GM10266 (cell line): ENCODE measurements around the gene SMIM29.

Experiments used
- DNase-seq: peaks from one replicate; pipeline ENCODE4 v3.0.0; 2012; ENCODE audit errors: extremely low spot score
- CTCF ChIP-seq: IDR thresholded peaks from 2 replicates; pipeline ENCODE4 v1.5.1; 2012; ENCODE audit warnings: mild to moderate bottlenecking, low read depth; ENCODE audit not compliant: control insufficient read depth, insufficient read depth; ENCODE audit errors: missing control alignments

The SMIM29 gene

DNA sequence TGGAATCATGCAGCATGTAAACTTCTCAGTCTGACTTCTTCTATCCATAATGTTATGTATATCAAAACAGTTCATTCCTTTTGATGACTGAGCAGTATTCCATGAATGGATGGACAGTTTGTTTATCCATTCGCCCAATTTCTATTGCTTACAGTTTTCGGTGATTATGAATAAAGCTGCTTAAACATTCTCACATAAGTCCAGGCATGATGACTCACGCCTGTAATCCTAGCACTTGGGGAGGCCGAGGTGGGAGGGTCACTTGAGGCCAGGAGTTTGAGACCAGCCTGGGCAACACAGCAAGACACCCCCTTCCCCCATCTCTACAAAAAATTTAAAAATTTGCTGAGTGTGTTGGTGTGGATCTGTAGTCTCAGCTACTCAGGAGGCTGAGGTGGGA, 35.0 kb downstream of the SMIM29 start:
- TF ChIP-seq CTCF, result no peak
- no peak for DNase-seq

DNA sequence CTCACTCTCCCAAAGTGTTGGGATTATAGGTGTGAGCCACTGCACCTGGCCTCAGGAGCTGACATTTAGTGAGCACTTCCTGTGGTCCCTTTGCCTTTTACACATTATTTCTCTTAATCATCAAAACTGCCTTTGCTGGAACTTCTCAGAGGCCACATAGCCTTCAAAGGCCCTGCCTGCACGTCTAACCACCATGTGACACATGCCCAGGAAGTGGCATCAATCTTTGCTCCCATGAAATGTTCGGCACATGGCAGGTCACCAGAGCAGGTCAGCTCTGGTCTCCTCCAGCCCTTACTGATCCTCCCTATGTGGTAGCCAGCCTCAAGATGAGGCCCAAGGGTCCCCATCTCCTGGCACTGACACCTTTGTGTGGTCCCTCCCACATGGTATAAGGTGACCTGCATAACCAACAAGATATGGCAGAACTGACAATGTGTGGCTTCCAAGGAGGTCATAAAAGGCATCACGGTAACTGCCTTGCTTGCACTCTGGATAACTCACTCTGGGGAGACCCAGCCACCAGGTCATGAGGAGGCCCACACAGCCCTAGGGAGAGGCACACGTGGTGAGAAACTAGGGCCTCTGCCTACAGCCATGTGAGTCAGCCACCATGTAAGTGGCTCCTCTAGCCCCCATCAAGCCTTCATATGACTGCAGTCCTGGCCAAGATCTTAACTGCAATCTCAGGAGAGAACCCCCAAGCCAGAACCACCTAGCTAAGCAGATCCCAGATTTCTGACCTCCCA, 40.9 kb downstream of the SMIM29 start:
- TF ChIP-seq CTCF, result no peak
- no peak for DNase-seq

DNA sequence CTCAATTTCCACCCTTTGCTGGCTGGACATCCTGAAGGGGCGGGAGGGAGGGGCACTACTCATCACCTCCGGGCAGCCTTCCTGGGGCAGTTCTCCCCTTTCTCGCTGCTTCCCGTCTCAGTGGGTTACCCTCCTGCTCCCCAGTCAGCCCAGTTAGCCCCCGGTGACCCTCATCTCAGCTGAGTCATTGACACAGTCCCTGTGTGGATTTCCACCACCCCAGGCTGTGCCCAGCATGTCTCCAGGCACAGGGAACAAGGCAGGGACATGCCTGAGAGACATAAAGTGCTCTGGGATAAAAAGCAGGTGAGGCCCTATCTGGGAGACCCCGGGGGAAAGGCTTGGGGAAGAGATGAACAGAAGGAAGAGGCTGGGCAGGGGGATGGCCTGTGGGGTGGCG, 42.1 kb downstream of the SMIM29 start:
- no peak for TF ChIP-seq CTCF
- no peak for DNase-seq

- TF ChIP-seq CTCF, result no peak
- no peak for DNase-seq
Observed at GRCh38 chr6:34205916-34206315, 42.9 kb downstream of the SMIM29 start.

- DNase-seq, result no peak
- no peak for TF ChIP-seq CTCF
Observed at GRCh38 chr6:34205466-34205865, 43.3 kb downstream of the SMIM29 start.

DNA sequence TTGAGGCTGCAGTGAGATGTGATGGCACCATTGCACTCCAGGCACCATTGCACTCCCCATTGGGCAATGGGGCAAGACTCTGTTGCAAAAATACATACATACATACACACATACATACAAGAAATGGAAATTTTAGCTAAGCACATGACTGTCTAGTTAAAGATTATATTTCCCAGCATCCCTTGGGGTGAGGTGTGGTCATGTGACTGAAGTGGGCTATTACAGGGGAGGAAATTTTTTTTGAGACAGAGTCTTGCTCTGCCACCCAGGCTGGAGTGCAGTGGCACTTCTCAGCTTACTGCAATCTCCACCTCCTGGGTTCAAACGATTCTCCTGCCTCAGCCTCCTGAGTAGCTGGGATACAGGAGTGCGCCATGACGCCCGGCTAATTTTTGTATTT, 44.1 kb downstream of the SMIM29 start:
- no peak for DNase-seq
- TF ChIP-seq CTCF, result no peak

- DNase-seq, result no peak
- TF ChIP-seq CTCF, result no peak
Observed at GRCh38 chr6:34202329-34203201, 46.2 kb downstream of the SMIM29 start.
